IPS DF 6.9 (cell line): ENCODE measurements around the gene MCC.

Source experiments
- DNase-seq: peaks from one replicate; pipeline ENCODE4 v3.0.0-alpha.2; 2013; ENCODE audit warnings: low read depth, low spot score
- H3K27ac ChIP-seq: one replicate; pipeline ENCODE4 v1.5.1; 2013; ENCODE audit warnings: low read length, control low read depth
- H3K27me3 ChIP-seq: 2 replicates; pipeline ENCODE4 v1.6.1; 2013; ENCODE audit warnings: mild to moderate bottlenecking, low read length; ENCODE audit not compliant: control insufficient read depth, insufficient read depth
- H3K36me3 ChIP-seq: 2 replicates; pipeline ENCODE4 v1.6.1; 2013; ENCODE audit warnings: low read length; ENCODE audit not compliant: control insufficient read depth, insufficient read depth
- H3K4me1 ChIP-seq: 2 replicates; pipeline ENCODE4 v1.6.1; 2013; ENCODE audit warnings: low read length; ENCODE audit not compliant: control insufficient read depth, insufficient read depth
- H3K4me3 ChIP-seq: 2 replicates; pipeline ENCODE4 v1.5.1; 2013; ENCODE audit warnings: mild to moderate bottlenecking, low read length
- H3K9me3 ChIP-seq: 2 replicates; pipeline ENCODE4 v1.6.1; 2013; ENCODE audit warnings: low read length, inconsistent platforms; ENCODE audit not compliant: control insufficient read depth, insufficient read depth
- WGBS: extraction: QIAGEN DNeasy Blood & Tissue Kit; methylation state at CpG from one replicate; pipeline ENCODE4 v1.1.7; 2013; ENCODE audit warnings: mixed read lengths, missing lambda C conversion rate; ENCODE audit not compliant: insufficient read length, insufficient coverage; 5-methylcytosine and 5-hydroxymethylcytosine counted together

Gene MCC

GRCh38 chr5:113161806-113162205, 326.4 kb downstream of the MCC start:
- H3K4me3 ChIP-seq = no peak overlapping the region
- H3K4me1 ChIP-seq = peaks cover 2% of the 10 kb centered on the region; the same call in 1 of the 2 replicates
- DNase-seq = no peak
- H3K27me3 ChIP-seq = no peaks in the 10 kb centered on the region
- H3K36me3 ChIP-seq = no peaks in the 10 kb centered on the region
- H3K9me3 ChIP-seq = no peaks in the 10 kb centered on the region
- no peak overlapping the region for H3K27ac ChIP-seq
- no CpG with 5 or more reads among the region's 6 CpGs for WGBS

GRCh38 chr5:113157886-113158285, 330.4 kb downstream of the MCC start:
- Histone ChIP-seq H3K4me1 (peaks cover 2% of the 10 kb centered on the region; the same call in 1 of the 2 replicates), H3K9me3 (no peaks in the 10 kb centered on the region), H3K4me3 (no peak overlapping the region), H3K27ac (no peak overlapping the region), H3K36me3 (no peaks in the 10 kb centered on the region), H3K27me3 (no peaks in the 10 kb centered on the region)
- no CpG with 5 or more reads among the region's 4 CpGs for WGBS
- DNase-seq = no peak

GRCh38 chr5:113156271-113156877, 331.9 kb downstream of the MCC start:
- Histone ChIP-seq H3K36me3 (no peaks in the 10 kb centered on the region), H3K4me1 (peaks cover 2% of the 10 kb centered on the region; the same call in 1 of the 2 replicates), H3K9me3 (no peaks in the 10 kb centered on the region), H3K27ac (no peak overlapping the region), H3K4me3 (no peak overlapping the region), H3K27me3 (no peaks in the 10 kb centered on the region)
- WGBS = no CpG with 5 or more reads among the region's 5 CpGs
- no peak for DNase-seq

- Histone ChIP-seq H3K9me3 (no peaks in the 10 kb centered on the region), H3K4me1 (no peaks in the 10 kb centered on the region), H3K27me3 (no peaks in the 10 kb centered on the region), H3K27ac (no peak overlapping the region), H3K4me3 (no peak overlapping the region), H3K36me3 (no peaks in the 10 kb centered on the region)
- no CpG with 5 or more reads among the region's 1 CpG for WGBS
- no peak for DNase-seq
Observed at GRCh38 chr5:113153512-113154097, 334.6 kb downstream of the MCC start.

GRCh38 chr5:113152380-113152740, 335.9 kb downstream of the MCC start:
- Histone ChIP-seq H3K4me3 (no peak overlapping the region), H3K27me3 (no peaks in the 10 kb centered on the region), H3K9me3 (no peaks in the 10 kb centered on the region), H3K27ac (no peak overlapping the region), H3K4me1 (no peaks in the 10 kb centered on the region), H3K36me3 (no peaks in the 10 kb centered on the region)
- no peak for DNase-seq
- WGBS = no CpG with 5 or more reads among the region's 2 CpGs

GRCh38 chr5:113151641-113152379, 336.4 kb downstream of the MCC start:
- no peaks in the 10 kb centered on the region for H3K36me3 ChIP-seq
- WGBS = no CpG with 5 or more reads among the region's 8 CpGs
- no peaks in the 10 kb centered on the region for H3K27me3 ChIP-seq
- no peak for DNase-seq
- no peaks in the 10 kb centered on the region for H3K4me1 ChIP-seq
- no peaks in the 10 kb centered on the region for H3K9me3 ChIP-seq
- no peak overlapping the region for H3K27ac ChIP-seq
- no peak overlapping the region for H3K4me3 ChIP-seq

GRCh38 chr5:113150821-113151220, 337.4 kb downstream of the MCC start:
- H3K4me1 ChIP-seq = no peaks in the 10 kb centered on the region
- WGBS = no CpG with 5 or more reads among the region's 7 CpGs
- H3K27ac ChIP-seq = no peak overlapping the region
- no peak overlapping the region for H3K4me3 ChIP-seq
- H3K27me3 ChIP-seq = no peaks in the 10 kb centered on the region
- H3K36me3 ChIP-seq = no peaks in the 10 kb centered on the region
- no peak for DNase-seq
- H3K9me3 ChIP-seq = no peaks in the 10 kb centered on the region

GRCh38 chr5:113150221-113150620, 338.0 kb downstream of the MCC start:
- no peak overlapping the region for H3K4me3 ChIP-seq
- no peaks in the 10 kb centered on the region for H3K9me3 ChIP-seq
- no peaks in the 10 kb centered on the region for H3K36me3 ChIP-seq
- H3K27me3 ChIP-seq = no peaks in the 10 kb centered on the region
- H3K4me1 ChIP-seq = no peaks in the 10 kb centered on the region
- H3K27ac ChIP-seq = no peak overlapping the region
- WGBS = 100% methylated on average over 1 of the region's 2 CpGs
- DNase-seq = no peak

- no peaks in the 10 kb centered on the region for H3K36me3 ChIP-seq
- no CpG with 5 or more reads among the region's 7 CpGs for WGBS
- H3K4me1 ChIP-seq = no peaks in the 10 kb centered on the region
- H3K4me3 ChIP-seq = no peak overlapping the region
- no peak for DNase-seq
- no peak overlapping the region for H3K27ac ChIP-seq
- H3K27me3 ChIP-seq = no peaks in the 10 kb centered on the region
- no peaks in the 10 kb centered on the region for H3K9me3 ChIP-seq
Observed at GRCh38 chr5:113147537-113147936, 340.7 kb downstream of the MCC start.

- DNase-seq = no peak
- no peaks in the 10 kb centered on the region for H3K36me3 ChIP-seq
- H3K27ac ChIP-seq = no peak overlapping the region
- H3K4me1 ChIP-seq = no peaks in the 10 kb centered on the region
- H3K27me3 ChIP-seq = no peaks in the 10 kb centered on the region
- no peak overlapping the region for H3K4me3 ChIP-seq
- WGBS = no CpG with 5 or more reads among the region's 4 CpGs
- no peaks in the 10 kb centered on the region for H3K9me3 ChIP-seq
Observed at GRCh38 chr5:113147101-113147508, 341.1 kb downstream of the MCC start.
